Measurements from ENCODE around the gene IL6. TPM values are rescaled to one million over a fixed set of nuclear protein-coding genes. Genes with fewer than 3 reads are reported as not detected.
A peak's percentile ranks its signal among the peaks of the same experiment; 100 is the strongest.

Gene IL6
- total and polyA plus RNA-seq, 2 of the 8 experiments (the other 6 are each of a cell fraction or from before 2014, with no cell fraction given) = 0.12 to 0.41 TPM

DNA sequence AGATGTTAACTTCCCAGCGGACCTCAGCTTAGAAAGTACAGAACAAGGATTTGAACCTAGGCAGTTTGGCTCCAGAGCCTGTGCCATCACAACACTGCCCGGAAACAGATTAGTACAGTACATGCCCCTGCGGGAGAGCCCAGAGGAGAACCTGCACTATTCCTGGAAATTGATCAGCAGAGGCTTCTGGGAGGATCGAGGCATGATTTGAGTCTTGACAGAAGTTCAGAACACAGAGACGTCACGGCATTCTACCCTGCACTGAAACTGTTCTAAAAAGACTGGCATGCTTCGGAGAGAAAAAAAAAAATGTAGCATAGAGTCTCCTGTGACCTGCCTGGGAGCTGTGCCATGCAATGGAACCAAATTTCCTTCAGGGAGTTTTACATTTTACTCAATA lies 9.2 kb upstream of the IL6 start:
- no peaks in the 10 kb centered on the region for H3K79me1 ChIP-seq (ENCODE audit: low read depth, low read length)
- H2BK12ac ChIP-seq (ENCODE audit: low read depth, low read length) = no peak overlapping the region
- no peak overlapping the region for H2AK5ac ChIP-seq (ENCODE audit: low read depth, low read length)
- 90% methylated on average over 7 of the region's 7 CpGs; no CpG with 5 or more reads in 1 of the 2 experiments for WGBS, 2 experiments (ENCODE audit: extremely low coverage in 1 of 2, insufficient coverage in 1 of 2, insufficient read length in 1 of 2, insufficient replicate concordance in 2 of 2, low coverage in 1 of 2, low lambda C conversion rate in 2 of 2, missing lambda C conversion rate in 1 of 2)
- H3K27ac ChIP-seq (ENCODE audit: low read depth, low read length) = no peak overlapping the region
- no peaks in the 10 kb centered on the region for H4K20me1 ChIP-seq (replicated peaks in 1 of 2; ENCODE audit: control insufficient read depth in 1 of 2, insufficient read depth in 2 of 2, low read length in 2 of 2)
- H3K4me2 ChIP-seq (ENCODE audit: insufficient read depth in 1 of 2, low read depth in 2 of 2, low read length in 2 of 2) = no peak overlapping the region
- H2AFZ ChIP-seq (ENCODE audit: low read length) = no peak overlapping the region
- H4K91ac ChIP-seq (replicated peaks; ENCODE audit: insufficient read length, low read length) = no peak overlapping the region
- TF ChIP-seq SIN3A (conservative IDR thresholded peaks at IDR 0.05 in 1 of 2, IDR thresholded peaks at IDR 0.05 in 1 of 2; ENCODE audit: low read depth in 1 of 2, low read length in 2 of 2) = no peak
- no peak for TF ChIP-seq CEBPB (IDR thresholded peaks at IDR 0.05; ENCODE audit: low read depth, low read length)
- no peak overlapping the region for H3K14ac ChIP-seq (ENCODE audit: insufficient read length)
- no peak overlapping the region for H3K18ac ChIP-seq (ENCODE audit: extremely low read depth, low read length)
- H3K4ac ChIP-seq (replicated peaks; ENCODE audit: insufficient read length, low read depth, low read length) = no peak overlapping the region
- DNase-seq (ENCODE audit: low read depth in 1 of 2, low spot score in 2 of 2) (no peak), FAIRE-seq (no peak)
- H2BK5ac ChIP-seq (ENCODE audit: low read depth, low read length) = no peak overlapping the region
- no peak overlapping the region for H2BK15ac ChIP-seq (ENCODE audit: low read length)
- no peak overlapping the region for H3K23ac ChIP-seq (ENCODE audit: insufficient read length)
- H2BK120ac ChIP-seq (replicated peaks; ENCODE audit: low read depth, low read length) = no peak overlapping the region
- no peaks in the 10 kb centered on the region for H3K9me3 ChIP-seq (ENCODE audit: insufficient read depth in 2 of 2, low read depth in 1 of 2, low read length in 1 of 2)
- no peak overlapping the region for H4K5ac ChIP-seq (ENCODE audit: insufficient read length, low read depth, low read length)
- H3K9ac ChIP-seq (replicated peaks in 1 of 4; ENCODE audit: extremely low read depth in 1 of 4, low read depth in 3 of 4, low read length in 3 of 4) = no peak overlapping the region
- no peaks in the 10 kb centered on the region for H3K23me2 ChIP-seq (ENCODE audit: low read depth, low read length)
- no peak overlapping the region for H3K56ac ChIP-seq (replicated peaks; ENCODE audit: insufficient read length, low read depth, low read length)
- peaks cover 0 to 2% (median 0%) of the 10 kb centered on the region in 4 experiments; a peak in 1 of 7 replicates for H3K4me1 ChIP-seq (replicated peaks in 1 of 4; ENCODE audit: control insufficient read depth in 3 of 4, insufficient read depth in 4 of 4, low read length in 3 of 4)
- H3K79me2 ChIP-seq (ENCODE audit: control insufficient read depth in 1 of 2, insufficient read depth in 2 of 2, low read length in 2 of 2) = no peaks in the 10 kb centered on the region
- H2BK20ac ChIP-seq (ENCODE audit: low read length) = peak overlapping the region; percentile 29; the same call in 1 of the 2 replicates
- H3K36me3 ChIP-seq (ENCODE audit: control insufficient read depth in 2 of 4, insufficient read depth in 4 of 4, low read length in 3 of 4) = no peaks in the 10 kb centered on the region
- CTCF ChIA-PET (ENCODE audit: partially characterized antibody) = interaction anchor here (0.5 to 6.0 kb wide), 6 partner anchors 9 to 177 kb away, joined by 3 to 56 read pairs (median 4); partner anchors contain the start of gene IL6
- no peak overlapping the region for H3K4me3 ChIP-seq (ENCODE audit: extremely low read depth in 1 of 4, insufficient read depth in 2 of 4, low read depth in 3 of 4, low read length in 4 of 4)
- no peaks in the 10 kb centered on the region for H3K27me3 ChIP-seq (replicated peaks in 1 of 4; ENCODE audit: control insufficient read depth in 3 of 4, extremely low read depth in 1 of 4, insufficient read depth in 3 of 4, low read length in 3 of 4)
- H4K8ac ChIP-seq (ENCODE audit: extremely low read depth, insufficient read depth, low read length) = no peak overlapping the region
- POLR2A ChIA-PET (ENCODE audit: partially characterized antibody) = no interaction called here
